Measurements from ENCODE around the gene TMCO5A. TPM values are rescaled to one million over a fixed set of nuclear protein-coding genes. Genes with fewer than 3 reads are reported as not detected.

The TMCO5A gene
- total and polyA plus RNA-seq, 2 of the 8 experiments (the other 6 are each of a cell fraction or from before 2014, with no cell fraction given): not detected

DNA sequence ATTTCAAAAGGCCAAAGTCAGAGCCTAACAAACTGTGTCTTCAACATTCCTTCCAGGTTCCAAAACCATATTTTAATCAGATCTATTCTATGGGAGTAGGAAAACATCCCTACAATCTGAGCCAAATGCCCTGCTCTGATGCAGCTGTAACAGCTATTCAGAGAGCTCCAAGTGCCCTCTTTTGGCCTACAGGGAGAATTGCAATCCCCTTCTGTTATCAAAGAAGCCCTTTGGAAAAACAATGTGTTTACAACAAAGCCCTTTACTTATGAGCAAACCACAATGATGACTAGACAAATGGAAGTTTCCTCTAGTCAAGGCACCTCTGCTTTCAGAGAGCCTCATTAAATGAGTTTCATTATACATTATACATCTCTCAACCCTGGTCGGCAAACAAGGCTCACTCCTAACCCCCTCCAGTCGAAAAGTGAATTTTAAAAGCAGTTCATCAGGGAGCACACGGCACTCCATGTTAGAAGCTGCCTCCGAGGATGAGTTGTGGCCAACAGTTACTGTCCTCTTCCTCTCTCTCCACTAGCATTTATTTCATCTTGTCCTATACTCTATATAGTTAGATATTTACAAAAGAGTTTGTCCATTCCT lies 42.6 kb upstream of the TMCO5A start:
- Histone ChIP-seq H4K20me1 (replicated peaks in 1 of 2; ENCODE audit: control insufficient read depth in 1 of 2, insufficient read depth in 2 of 2, low read length in 2 of 2) (no peaks in the 10 kb centered on the region), H3K9me3 (ENCODE audit: insufficient read depth in 2 of 2, low read depth in 1 of 2, low read length in 1 of 2) (no peaks in the 10 kb centered on the region), H3K36me3 (ENCODE audit: control insufficient read depth in 2 of 4, insufficient read depth in 4 of 4, low read length in 3 of 4) (no peaks in the 10 kb centered on the region), H2BK12ac (ENCODE audit: low read depth, low read length) (0 out of 2 replicates have a peak overlapping the region, but pooled peaks have one; percentile 78), H3K27ac (ENCODE audit: low read depth, low read length) (no peak overlapping the region), H2AFZ (ENCODE audit: low read length) (peak overlapping the region; percentile 81), H3K9ac (replicated peaks in 1 of 4; ENCODE audit: extremely low read depth in 1 of 4, low read depth in 3 of 4, low read length in 3 of 4) (no peak overlapping the region), H3K18ac (ENCODE audit: extremely low read depth, low read length) (no peak overlapping the region), H3K79me2 (ENCODE audit: control insufficient read depth in 1 of 2, insufficient read depth in 2 of 2, low read length in 2 of 2) (no peaks in the 10 kb centered on the region), H4K8ac (ENCODE audit: extremely low read depth, insufficient read depth, low read length) (no peak overlapping the region), H3K56ac (replicated peaks; ENCODE audit: insufficient read length, low read depth, low read length) (no peak overlapping the region), H2AK5ac (ENCODE audit: low read depth, low read length) (no peak overlapping the region), H2BK15ac (ENCODE audit: low read length) (no peak overlapping the region), H3K23me2 (ENCODE audit: low read depth, low read length) (no peaks in the 10 kb centered on the region), H4K91ac (replicated peaks; ENCODE audit: insufficient read length, low read length) (no peak overlapping the region), H2BK120ac (replicated peaks; ENCODE audit: low read depth, low read length) (no peak overlapping the region), H3K14ac (ENCODE audit: insufficient read length) (no peak overlapping the region), H3K79me1 (ENCODE audit: low read depth, low read length) (no peaks in the 10 kb centered on the region), H2BK20ac (ENCODE audit: low read length) (no peak overlapping the region), H3K4ac (replicated peaks; ENCODE audit: insufficient read length, low read depth, low read length) (no peak overlapping the region), H3K4me1 (replicated peaks in 1 of 4; ENCODE audit: control insufficient read depth in 3 of 4, insufficient read depth in 4 of 4, low read length in 3 of 4) (no peaks in the 10 kb centered on the region), H3K27me3 (replicated peaks in 1 of 4; ENCODE audit: control insufficient read depth in 3 of 4, extremely low read depth in 1 of 4, insufficient read depth in 3 of 4, low read length in 3 of 4) (no peaks in the 10 kb centered on the region), H4K5ac (ENCODE audit: insufficient read length, low read depth, low read length) (no peak overlapping the region), H2BK5ac (ENCODE audit: low read depth, low read length) (no peak overlapping the region), H3K4me2 (ENCODE audit: insufficient read depth in 1 of 2, low read depth in 2 of 2, low read length in 2 of 2) (no peak overlapping the region), H3K4me3 (ENCODE audit: extremely low read depth in 1 of 4, insufficient read depth in 2 of 4, low read depth in 3 of 4, low read length in 4 of 4) (no peak overlapping the region), H3K23ac (ENCODE audit: insufficient read length) (no peak overlapping the region)
- DNase-seq (ENCODE audit: low read depth in 1 of 2, low spot score in 2 of 2) (no peak), FAIRE-seq (peak; percentile 89)
- ChIA-PET CTCF (ENCODE audit: partially characterized antibody) (interaction anchor here (0.5 to 4.0 kb wide), 27 partner anchors 8 to 752 kb away, joined by 3 to 44 read pairs (median 4); no protein-coding TSS in a partner anchor), POLR2A (ENCODE audit: partially characterized antibody) (no interaction called here)
- 77% methylated on average over 4 of the region's 4 CpGs; no CpG with 5 or more reads in 1 of the 2 experiments for WGBS, 2 experiments (ENCODE audit: extremely low coverage in 1 of 2, insufficient coverage in 1 of 2, insufficient read length in 1 of 2, insufficient replicate concordance in 2 of 2, low coverage in 1 of 2, low lambda C conversion rate in 2 of 2, missing lambda C conversion rate in 1 of 2)
- TF ChIP-seq RAD21 (IDR thresholded peaks at IDR 0.05 in 1 of 2, conservative IDR thresholded peaks at IDR 0.05 in 1 of 2; ENCODE audit: low read depth in 2 of 2, low read length in 2 of 2): peak; percentile 81 to 86
- TF ChIP-seq, protein P1, sequence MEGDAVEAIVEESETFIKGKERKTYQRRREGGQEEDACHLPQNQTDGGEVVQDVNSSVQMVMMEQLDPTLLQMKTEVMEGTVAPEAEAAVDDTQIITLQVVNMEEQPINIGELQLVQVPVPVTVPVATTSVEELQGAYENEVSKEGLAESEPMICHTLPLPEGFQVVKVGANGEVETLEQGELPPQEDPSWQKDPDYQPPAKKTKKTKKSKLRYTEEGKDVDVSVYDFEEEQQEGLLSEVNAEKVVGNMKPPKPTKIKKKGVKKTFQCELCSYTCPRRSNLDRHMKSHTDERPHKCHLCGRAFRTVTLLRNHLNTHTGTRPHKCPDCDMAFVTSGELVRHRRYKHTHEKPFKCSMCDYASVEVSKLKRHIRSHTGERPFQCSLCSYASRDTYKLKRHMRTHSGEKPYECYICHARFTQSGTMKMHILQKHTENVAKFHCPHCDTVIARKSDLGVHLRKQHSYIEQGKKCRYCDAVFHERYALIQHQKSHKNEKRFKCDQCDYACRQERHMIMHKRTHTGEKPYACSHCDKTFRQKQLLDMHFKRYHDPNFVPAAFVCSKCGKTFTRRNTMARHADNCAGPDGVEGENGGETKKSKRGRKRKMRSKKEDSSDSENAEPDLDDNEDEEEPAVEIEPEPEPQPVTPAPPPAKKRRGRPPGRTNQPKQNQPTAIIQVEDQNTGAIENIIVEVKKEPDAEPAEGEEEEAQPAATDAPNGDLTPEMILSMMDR (IDR thresholded peaks at IDR 0.05; ENCODE audit: control extremely low read depth in 1 of 3, insufficient read depth in 1 of 3, low read depth in 1 of 3, low read length in 3 of 3): peak in 2 of 3 experiments; percentile 71 to 73; a peak in 3 of 4 replicates
- no peak for TF ChIP-seq MAX (IDR thresholded peaks at IDR 0.05)

All from H1 (cell line).